SU-DHL-6 (cell line): ENCODE results near the gene TNPO1.

Experiments
- H2AFZ ChIP-seq: fragments of 200-600 bp; sonication (generic); 2 replicates; pipeline ENCODE4 v1.6.1; 2014; ENCODE audit warnings: low read depth, mild to moderate bottlenecking, moderate library complexity, mixed read lengths, antibody characterized with exemption, low read length; ENCODE audit not compliant: severe bottlenecking
- H3F3A ChIP-seq: fragments of 200-600 bp; shearing (Covaris generic); 2 replicates; pipeline ENCODE4 v1.6.0; 2016; ENCODE audit warnings: antibody characterized with exemption, mild to moderate bottlenecking; ENCODE audit not compliant: insufficient read depth
- H3K27ac ChIP-seq: fragments of 200-600 bp; sonication (generic); 2 replicates; pipeline ENCODE4 v1.5.1; 2016; ENCODE audit warnings: low read depth, mild to moderate bottlenecking, low read length, moderate library complexity, mixed read lengths
- H3K27me3 ChIP-seq: fragments of 200-600 bp; sonication (generic), shearing (Covaris generic); 2 replicates; pipeline ENCODE4 v1.6.0; 2014; ENCODE audit warnings: mild to moderate bottlenecking, low read length
- H3K36me3 ChIP-seq: fragments of 200-600 bp; sonication (generic); 2 replicates; pipeline ENCODE4 v1.6.1; 2014; ENCODE audit warnings: mild to moderate bottlenecking, low read length, mixed read lengths
- H3K4me2 ChIP-seq: fragments of 300-600, 200-600 bp; shearing (Covaris generic), sonication (generic); 2 replicates; pipeline ENCODE4 v1.6.0; 2014; ENCODE audit warnings: low read length, low read depth, mild to moderate bottlenecking; ENCODE audit not compliant: poor library complexity, severe bottlenecking
- H3K4me3 ChIP-seq: fragments of 200-600 bp; sonication (generic); 2 replicates; pipeline ENCODE4 v1.5.1; 2014; ENCODE audit warnings: antibody characterized with exemption, low read length, mild to moderate bottlenecking, mixed read lengths; ENCODE audit not compliant: insufficient read depth, poor library complexity, severe bottlenecking
- H3K79me2 ChIP-seq: fragments of 200-600 bp; sonication (generic); 2 replicates; pipeline ENCODE4 v1.6.1; 2014; ENCODE audit warnings: mild to moderate bottlenecking, low read length, moderate library complexity; ENCODE audit not compliant: insufficient read depth
- H3K9ac ChIP-seq: fragments of 200-600 bp; sonication (generic); 2 replicates; pipeline ENCODE4 v1.7.0; 2014; ENCODE audit warnings: mild to moderate bottlenecking, low read length
- H3K9me2 ChIP-seq: fragments of 200-600 bp; sonication (generic); replicated peaks from 2 replicates; pipeline ENCODE4 v1.6.1; 2014; ENCODE audit warnings: low read length; ENCODE audit not compliant: insufficient read depth
- H3K9me3 ChIP-seq: fragments of 200-600 bp; sonication (generic); 2 replicates; pipeline ENCODE4 v1.6.1; 2014; ENCODE audit warnings: low read length, mixed read lengths; ENCODE audit not compliant: insufficient read depth
- H4K20me1 ChIP-seq: fragments of 200-600 bp; sonication (generic); 2 replicates; pipeline ENCODE4 v1.6.1; 2014; ENCODE audit warnings: low read depth, mild to moderate bottlenecking, antibody characterized with exemption, low read length, moderate library complexity, mixed read lengths
- EZH2phosphoT487 ChIP-seq: fragments of 200-600 bp; sonication (generic), shearing (Covaris generic); conservative IDR thresholded peaks from 2 replicates; pipeline ENCODE4 v1.6.1; 2018; ENCODE audit warnings: mild to moderate bottlenecking, antibody characterized with exemption, low read length, moderate library complexity, mixed read lengths
- TF ChIP-seq, protein P1 (sequence below): fragments of 200-600 bp; sonication (generic); IDR thresholded peaks from one replicate; pipeline ENCODE4 v1.5.1; 2017; ENCODE audit warnings: antibody characterized with exemption, mild to moderate bottlenecking, low read length, moderate library complexity; ENCODE audit not compliant: insufficient read depth, poor library complexity, severe bottlenecking

The TNPO1 gene

GRCh38 chr5:72842816-72843215 is 26.4 kb downstream of the TNPO1 start:
- H3F3A ChIP-seq = no peaks in the 10 kb centered on the region
- H3K27ac ChIP-seq = no peak overlapping the region
- no peaks in the 10 kb centered on the region for H3K27me3 ChIP-seq
- no peaks in the 10 kb centered on the region for H4K20me1 ChIP-seq
- TF ChIP-seq, protein P1, sequence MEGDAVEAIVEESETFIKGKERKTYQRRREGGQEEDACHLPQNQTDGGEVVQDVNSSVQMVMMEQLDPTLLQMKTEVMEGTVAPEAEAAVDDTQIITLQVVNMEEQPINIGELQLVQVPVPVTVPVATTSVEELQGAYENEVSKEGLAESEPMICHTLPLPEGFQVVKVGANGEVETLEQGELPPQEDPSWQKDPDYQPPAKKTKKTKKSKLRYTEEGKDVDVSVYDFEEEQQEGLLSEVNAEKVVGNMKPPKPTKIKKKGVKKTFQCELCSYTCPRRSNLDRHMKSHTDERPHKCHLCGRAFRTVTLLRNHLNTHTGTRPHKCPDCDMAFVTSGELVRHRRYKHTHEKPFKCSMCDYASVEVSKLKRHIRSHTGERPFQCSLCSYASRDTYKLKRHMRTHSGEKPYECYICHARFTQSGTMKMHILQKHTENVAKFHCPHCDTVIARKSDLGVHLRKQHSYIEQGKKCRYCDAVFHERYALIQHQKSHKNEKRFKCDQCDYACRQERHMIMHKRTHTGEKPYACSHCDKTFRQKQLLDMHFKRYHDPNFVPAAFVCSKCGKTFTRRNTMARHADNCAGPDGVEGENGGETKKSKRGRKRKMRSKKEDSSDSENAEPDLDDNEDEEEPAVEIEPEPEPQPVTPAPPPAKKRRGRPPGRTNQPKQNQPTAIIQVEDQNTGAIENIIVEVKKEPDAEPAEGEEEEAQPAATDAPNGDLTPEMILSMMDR = no peak
- no peak for TF ChIP-seq EZH2phosphoT487
- no peak overlapping the region for H2AFZ ChIP-seq
- H3K4me3 ChIP-seq = no peak overlapping the region
- no peak overlapping the region for H3K4me2 ChIP-seq
- no peaks in the 10 kb centered on the region for H3K36me3 ChIP-seq
- H3K9me3 ChIP-seq = no peaks in the 10 kb centered on the region
- no peaks in the 10 kb centered on the region for H3K79me2 ChIP-seq
- H3K9me2 ChIP-seq = no peaks in the 10 kb centered on the region
- no peak overlapping the region for H3K9ac ChIP-seq

DNA sequence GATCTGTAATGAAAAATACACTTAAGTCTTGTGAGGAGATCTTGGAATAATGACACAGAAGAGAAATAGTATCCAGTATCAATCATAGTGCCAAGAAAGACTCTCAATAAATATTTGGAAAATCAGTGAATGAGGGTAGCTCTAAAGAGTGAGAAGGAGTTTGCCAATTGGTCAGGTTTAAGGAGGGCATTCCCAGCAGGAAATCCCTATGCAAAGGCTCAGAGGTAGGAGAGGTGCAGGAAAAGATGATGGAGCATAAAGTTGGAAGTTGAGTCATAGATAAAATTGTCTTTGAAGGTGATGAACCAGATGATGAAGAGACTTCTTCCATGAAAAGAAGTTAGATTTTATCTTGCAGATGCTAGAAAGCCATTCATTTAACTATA is 27.8 kb downstream of the TNPO1 start:
- H3K4me2 ChIP-seq = no peak overlapping the region
- TF ChIP-seq, protein P1 = no peak
- no peak for TF ChIP-seq EZH2phosphoT487
- no peak overlapping the region for H3K4me3 ChIP-seq
- no peaks in the 10 kb centered on the region for H3K27me3 ChIP-seq
- peaks cover 2% of the 10 kb centered on the region; the same call in 1 of the 2 replicates for H4K20me1 ChIP-seq
- H3K36me3 ChIP-seq = peaks cover under 1% of the 10 kb centered on the region; the same call in 1 of the 2 replicates
- H3K27ac ChIP-seq = no peak overlapping the region
- H3K9ac ChIP-seq = no peak overlapping the region
- H2AFZ ChIP-seq = no peak overlapping the region
- no peaks in the 10 kb centered on the region for H3K9me2 ChIP-seq
- peaks cover 5% of the 10 kb centered on the region for H3K79me2 ChIP-seq
- no peaks in the 10 kb centered on the region for H3K9me3 ChIP-seq
- no peaks in the 10 kb centered on the region for H3F3A ChIP-seq

DNA sequence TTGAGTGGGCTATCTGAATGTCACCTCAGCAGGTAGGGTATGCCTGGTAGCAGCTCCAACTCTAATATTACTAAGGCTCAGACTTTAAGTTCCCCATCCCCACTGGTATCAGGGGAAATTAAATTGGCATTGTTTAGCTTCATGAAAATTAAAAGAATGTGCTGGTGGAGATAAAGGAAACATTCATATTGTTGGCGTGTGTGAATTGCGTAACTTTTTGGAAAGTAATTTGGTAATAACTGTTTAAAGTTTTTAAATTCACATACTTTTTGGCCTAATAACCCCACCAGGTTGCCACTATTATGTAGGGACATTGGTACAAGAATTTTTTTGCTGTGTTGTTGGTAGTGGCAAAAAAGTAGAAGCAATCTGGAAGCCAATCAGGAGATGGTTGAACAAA is 29.4 kb downstream of the TNPO1 start:
- Histone ChIP-seq H3K9me3 (no peaks in the 10 kb centered on the region), H3K4me2 (no peak overlapping the region), H3K27me3 (no peaks in the 10 kb centered on the region), H2AFZ (no peak overlapping the region), H3K4me3 (no peak overlapping the region), H3K9me2 (no peaks in the 10 kb centered on the region), H4K20me1 (peaks cover 18% of the 10 kb centered on the region), H3F3A (no peaks in the 10 kb centered on the region), H3K9ac (no peak overlapping the region), H3K79me2 (peaks cover 22% of the 10 kb centered on the region), H3K27ac (no peak overlapping the region), H3K36me3 (peaks cover 9% of the 10 kb centered on the region)
- no peak for TF ChIP-seq EZH2phosphoT487
- TF ChIP-seq, protein P1 = no peak

DNA sequence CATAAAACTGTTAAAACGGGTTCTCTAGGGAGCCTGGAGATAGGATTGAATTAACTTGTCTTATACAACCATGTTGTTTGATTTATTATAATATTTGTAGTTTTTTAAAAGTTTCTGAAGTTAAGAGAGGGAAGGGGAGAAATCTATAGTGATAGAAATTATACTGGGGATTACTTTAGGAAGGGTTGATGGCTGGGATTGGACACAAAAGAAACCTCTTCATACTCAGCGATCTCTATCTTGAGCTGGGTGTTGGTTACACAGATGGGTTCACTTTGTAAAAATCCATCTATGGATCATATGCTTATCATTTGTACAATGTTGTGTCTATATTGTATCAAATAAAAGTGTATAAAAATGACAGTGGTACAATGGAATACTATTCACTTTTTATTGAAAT is 30.0 kb downstream of the TNPO1 start:
- TF ChIP-seq EZH2phosphoT487 = no peak
- TF ChIP-seq, protein P1 = no peak
- Histone ChIP-seq H3K4me3 (no peak overlapping the region), H3K27ac (no peak overlapping the region), H3K4me2 (no peak overlapping the region), H3K36me3 (peaks cover 15% of the 10 kb centered on the region), H4K20me1 (peaks cover 24% of the 10 kb centered on the region), H3F3A (no peaks in the 10 kb centered on the region), H3K9me3 (no peaks in the 10 kb centered on the region), H2AFZ (no peak overlapping the region), H3K9me2 (no peaks in the 10 kb centered on the region), H3K27me3 (no peaks in the 10 kb centered on the region), H3K79me2 (peaks cover 28% of the 10 kb centered on the region), H3K9ac (no peak overlapping the region)
